Esophagus squamous epithelium (tissue), 4 donors: Measurements from ENCODE around the gene ARMC8.

Experiments used
- POLR2A ChIP-seq, 4 donors: fragments of 450-650 bp; IDR thresholded peaks; one replicate each; pipeline ENCODE4 v1.6.1; 2017; ENCODE audit warnings: antibody characterized with exemption in 4 of 4, mild to moderate bottlenecking in 4 of 4, moderate library complexity in 3 of 4
- TF ChIP-seq, protein P1 (sequence below), 6 experiments: fragments of 450-650 bp in 4 of 6; fragments of 200-600 bp in 2 of 6; sonication (generic) in 2 of 6; IDR thresholded peaks; one replicate each; pipeline ENCODE4 v1.5.1; 2016 to 2019; ENCODE audit warnings: antibody characterized with exemption in 6 of 6, mild to moderate bottlenecking in 4 of 6, moderate library complexity in 4 of 6

DNA sequence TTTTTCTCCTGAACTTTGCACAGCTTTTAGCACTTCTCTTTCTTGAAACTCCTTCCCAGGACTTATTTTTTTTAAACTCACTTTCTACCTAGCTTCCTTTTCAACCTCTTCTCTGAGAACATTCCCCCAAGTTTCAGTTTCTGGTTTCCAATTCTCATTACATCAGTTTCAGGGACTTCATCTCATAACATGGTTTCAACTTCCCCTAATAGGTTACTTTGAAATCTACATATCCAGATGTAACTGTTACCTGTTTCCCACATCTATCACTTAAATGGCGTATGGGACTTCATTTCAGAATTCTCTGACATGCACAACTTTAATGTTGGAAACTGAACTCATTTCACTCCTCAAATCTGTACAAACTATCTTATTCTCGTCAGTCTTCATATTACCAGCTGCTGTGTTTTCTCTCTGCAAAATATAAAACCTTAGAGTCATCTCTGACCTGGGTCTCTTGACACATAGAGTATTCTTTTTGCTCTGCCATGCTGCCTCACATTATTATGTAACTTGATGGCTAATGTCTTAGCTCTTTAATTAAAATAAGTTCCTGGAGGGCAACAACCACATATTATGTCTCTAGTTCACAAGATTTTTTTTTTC, 84.2 kb downstream of the ARMC8 start:
- TF ChIP-seq, protein P1, sequence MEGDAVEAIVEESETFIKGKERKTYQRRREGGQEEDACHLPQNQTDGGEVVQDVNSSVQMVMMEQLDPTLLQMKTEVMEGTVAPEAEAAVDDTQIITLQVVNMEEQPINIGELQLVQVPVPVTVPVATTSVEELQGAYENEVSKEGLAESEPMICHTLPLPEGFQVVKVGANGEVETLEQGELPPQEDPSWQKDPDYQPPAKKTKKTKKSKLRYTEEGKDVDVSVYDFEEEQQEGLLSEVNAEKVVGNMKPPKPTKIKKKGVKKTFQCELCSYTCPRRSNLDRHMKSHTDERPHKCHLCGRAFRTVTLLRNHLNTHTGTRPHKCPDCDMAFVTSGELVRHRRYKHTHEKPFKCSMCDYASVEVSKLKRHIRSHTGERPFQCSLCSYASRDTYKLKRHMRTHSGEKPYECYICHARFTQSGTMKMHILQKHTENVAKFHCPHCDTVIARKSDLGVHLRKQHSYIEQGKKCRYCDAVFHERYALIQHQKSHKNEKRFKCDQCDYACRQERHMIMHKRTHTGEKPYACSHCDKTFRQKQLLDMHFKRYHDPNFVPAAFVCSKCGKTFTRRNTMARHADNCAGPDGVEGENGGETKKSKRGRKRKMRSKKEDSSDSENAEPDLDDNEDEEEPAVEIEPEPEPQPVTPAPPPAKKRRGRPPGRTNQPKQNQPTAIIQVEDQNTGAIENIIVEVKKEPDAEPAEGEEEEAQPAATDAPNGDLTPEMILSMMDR (IDR thresholded peaks at IDR 0.05) = no peak
- no peak for TF ChIP-seq POLR2A (IDR thresholded peaks at IDR 0.05)
